GM12864 (cell line): Measurements from ENCODE around the gene ALS2.

ENCODE experiments used
- DNase-seq: peaks from one replicate; pipeline ENCODE4 v3.0.0-alpha.2; 2011; ENCODE audit warnings: low read depth
- H3K4me3 ChIP-seq: 2 replicates; pipeline ENCODE4 v1.5.1; 2011; ENCODE audit warnings: mild to moderate bottlenecking, low read depth, low read length, control low read depth
- TF ChIP-seq, protein P1 (sequence below): IDR thresholded peaks from 2 replicates; pipeline ENCODE4 v1.5.1; 2011; ENCODE audit warnings: low read depth, mild to moderate bottlenecking, moderate library complexity, low read length, control low read depth, inconsistent platforms; ENCODE audit errors: missing control alignments

Gene ALS2

DNA sequence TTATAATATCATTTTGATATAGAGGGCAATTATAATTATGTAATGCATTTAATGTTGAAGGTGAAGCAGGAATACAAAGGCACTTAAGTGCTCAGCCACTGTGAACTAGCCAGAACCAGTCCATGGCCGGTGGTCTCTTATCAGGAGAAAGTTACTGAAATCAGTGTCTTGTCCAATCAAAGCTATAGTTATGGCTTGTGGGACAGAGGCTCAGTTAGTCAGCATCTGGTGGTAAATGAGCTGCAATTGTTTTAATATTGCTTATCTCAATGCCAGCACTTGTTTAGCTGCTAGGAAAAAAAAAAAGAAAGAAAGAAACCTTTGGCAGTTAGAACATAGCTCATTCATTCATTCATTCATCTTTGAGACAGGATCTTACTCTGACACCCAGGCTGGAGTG lies 3.8 kb upstream of the ALS2 start:
- H3K4me3 ChIP-seq, result no peak overlapping the region
- no peak for DNase-seq
- TF ChIP-seq, protein P1, sequence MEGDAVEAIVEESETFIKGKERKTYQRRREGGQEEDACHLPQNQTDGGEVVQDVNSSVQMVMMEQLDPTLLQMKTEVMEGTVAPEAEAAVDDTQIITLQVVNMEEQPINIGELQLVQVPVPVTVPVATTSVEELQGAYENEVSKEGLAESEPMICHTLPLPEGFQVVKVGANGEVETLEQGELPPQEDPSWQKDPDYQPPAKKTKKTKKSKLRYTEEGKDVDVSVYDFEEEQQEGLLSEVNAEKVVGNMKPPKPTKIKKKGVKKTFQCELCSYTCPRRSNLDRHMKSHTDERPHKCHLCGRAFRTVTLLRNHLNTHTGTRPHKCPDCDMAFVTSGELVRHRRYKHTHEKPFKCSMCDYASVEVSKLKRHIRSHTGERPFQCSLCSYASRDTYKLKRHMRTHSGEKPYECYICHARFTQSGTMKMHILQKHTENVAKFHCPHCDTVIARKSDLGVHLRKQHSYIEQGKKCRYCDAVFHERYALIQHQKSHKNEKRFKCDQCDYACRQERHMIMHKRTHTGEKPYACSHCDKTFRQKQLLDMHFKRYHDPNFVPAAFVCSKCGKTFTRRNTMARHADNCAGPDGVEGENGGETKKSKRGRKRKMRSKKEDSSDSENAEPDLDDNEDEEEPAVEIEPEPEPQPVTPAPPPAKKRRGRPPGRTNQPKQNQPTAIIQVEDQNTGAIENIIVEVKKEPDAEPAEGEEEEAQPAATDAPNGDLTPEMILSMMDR, result no peak

DNA sequence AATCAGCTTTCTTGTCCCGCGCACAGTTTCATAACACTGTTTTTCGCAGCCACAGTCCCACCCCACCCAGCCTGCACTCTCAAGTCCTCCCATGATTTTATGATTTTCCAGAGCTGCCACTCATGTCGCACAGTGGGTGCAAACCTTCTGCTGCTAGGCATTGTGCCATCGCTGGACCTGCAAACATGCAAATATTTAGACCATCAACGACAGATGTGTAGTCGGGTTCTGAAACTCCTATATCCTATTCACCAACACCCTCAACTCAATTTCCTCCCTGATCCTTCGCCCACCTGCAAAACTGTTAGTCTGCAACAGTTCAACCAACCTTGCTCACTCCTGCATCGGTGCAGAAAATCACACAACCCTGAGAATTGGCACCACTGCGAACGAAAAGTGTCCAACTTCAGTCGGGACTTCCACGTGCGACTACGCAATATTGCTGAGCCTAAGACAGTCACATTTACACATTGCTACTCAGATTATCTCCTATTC lies 871 bp upstream of the ALS2 start:
- H3K4me3 ChIP-seq, result peak overlapping the region; percentile 86
- DNase-seq, result no peak
- TF ChIP-seq, protein P1, result no peak

DNA sequence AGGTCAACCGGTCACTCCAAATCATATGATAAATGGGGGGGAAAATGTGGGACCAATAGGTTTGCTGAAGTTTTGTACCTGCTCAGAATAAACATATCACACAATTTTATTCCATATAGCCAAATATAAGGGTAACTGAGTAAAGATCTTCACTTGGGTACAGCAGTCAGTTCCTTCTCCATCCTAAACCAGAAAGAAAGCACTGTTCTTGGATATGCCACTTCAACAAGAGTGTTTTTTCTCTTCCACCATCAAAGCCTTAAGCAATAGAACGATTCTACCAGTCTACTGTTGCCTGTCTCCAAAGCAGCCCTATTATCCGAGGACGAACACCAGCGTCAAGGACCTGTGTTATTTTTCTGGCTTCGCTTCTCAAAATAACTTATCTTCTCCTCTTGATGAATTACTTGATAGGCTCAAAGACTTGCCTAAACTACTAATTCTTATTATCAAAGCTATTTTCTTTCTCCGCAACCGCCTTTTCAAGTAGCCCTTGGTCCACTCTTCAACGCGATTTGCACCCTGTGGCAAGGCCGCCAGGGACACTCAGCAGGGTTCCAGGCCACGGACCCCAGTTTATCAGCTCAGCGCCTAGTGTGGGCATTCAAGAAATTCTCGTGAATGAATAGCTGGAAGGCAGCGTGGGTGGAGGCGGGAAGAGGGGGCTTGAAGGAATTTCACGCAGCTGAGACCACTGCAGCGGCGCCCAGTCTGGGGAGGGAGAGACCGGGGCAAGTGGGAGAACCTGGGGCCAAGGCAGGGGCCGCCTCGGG lies 646 bp downstream of the ALS2 start:
- no peak for DNase-seq
- TF ChIP-seq, protein P1, result no peak
- H3K4me3 ChIP-seq, result peak overlapping the region; percentile 86

DNA sequence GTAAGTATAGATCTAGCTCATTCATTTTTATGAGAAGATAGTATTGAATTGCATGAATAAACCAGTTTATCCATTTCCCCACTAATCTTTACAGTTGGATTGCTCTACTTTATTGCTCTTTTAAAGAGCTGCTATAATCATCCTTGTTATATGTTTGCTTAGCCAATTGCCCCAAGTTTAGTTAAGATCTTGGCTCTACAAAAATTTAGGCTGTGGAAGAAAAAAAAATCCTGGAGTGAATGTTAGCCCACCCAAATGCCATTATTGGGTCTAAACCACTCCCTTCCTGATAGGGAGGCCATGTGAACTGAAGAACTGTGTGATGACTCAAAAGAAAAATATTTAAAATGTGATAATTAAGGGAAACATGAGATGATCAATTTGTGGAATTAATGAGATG lies 2.9 kb downstream of the ALS2 start:
- TF ChIP-seq, protein P1, result no peak
- no peak overlapping the region for H3K4me3 ChIP-seq
- DNase-seq, result no peak

DNA sequence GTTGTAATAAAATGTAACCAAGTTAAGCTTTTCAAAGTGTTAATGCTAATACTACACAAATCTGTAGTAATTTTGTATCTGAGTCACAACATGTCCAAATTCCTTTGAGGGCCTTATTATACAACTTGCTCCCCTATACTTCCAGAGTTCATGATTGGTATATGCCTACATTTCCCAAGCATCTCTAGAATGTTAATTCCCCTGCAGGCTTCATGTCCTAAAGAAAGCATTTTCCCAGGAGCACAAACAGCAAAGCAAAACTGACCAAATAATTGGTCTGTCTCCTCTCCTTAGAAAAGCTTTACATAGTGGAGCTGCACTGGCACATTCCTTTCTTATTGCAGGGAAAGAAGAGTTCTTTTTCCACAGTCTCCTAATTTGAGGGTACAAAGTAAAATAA lies 3.7 kb downstream of the ALS2 start:
- no peak overlapping the region for H3K4me3 ChIP-seq
- TF ChIP-seq, protein P1, result no peak
- no peak for DNase-seq

DNA sequence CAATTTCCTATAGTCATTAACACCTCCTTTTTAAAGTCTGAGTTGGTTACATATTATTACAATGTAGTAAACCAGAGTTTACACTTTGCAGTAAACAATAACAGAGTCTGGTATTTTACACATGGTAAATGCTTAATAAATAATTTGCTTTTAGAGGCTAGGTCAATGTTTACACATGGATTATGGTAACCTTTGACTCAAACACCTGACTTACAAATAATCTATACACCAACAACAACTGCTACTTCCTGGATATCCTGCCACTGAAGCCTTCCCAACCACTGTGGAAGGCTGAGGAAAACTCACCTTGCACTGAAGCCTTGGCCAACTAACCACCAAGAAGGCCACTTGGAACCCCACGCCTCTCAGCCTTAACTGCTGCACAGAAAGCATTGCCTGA lies 5.4 kb downstream of the ALS2 start:
- no peak for DNase-seq
- TF ChIP-seq, protein P1, result no peak
- no peak overlapping the region for H3K4me3 ChIP-seq

DNA sequence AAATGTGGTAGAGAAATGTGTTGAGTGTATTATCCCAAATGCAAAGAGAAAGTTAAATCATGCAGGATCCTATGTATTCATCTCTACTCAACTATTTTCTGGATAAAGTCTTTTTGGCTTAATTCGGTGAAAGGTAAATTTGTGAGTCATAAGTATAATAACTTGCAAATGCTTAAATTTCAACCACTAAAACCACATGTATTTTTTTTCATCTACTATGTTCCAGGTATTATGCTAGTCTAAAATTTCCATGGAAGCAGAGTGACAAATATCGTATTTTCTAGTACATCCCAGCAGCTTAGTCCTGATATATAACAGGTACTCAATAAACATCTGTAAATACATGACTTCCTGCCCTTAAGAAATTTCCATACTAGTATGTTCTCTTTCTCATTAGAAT lies 6.2 kb downstream of the ALS2 start:
- TF ChIP-seq, protein P1, result no peak
- no peak overlapping the region for H3K4me3 ChIP-seq
- no peak for DNase-seq
